ENCODE measurements around the gene CAMTA1. TPM values are rescaled to one million over a fixed set of nuclear protein-coding genes. Genes with fewer than 3 reads are reported as not detected.
"Not testable (repeated sequence)": the region's sequence is repeated elsewhere in the genome, so short reads cannot be mapped to it uniquely, and the experiment has no call there.

CAMTA1 gene
- polyA plus RNA-seq, 1 donor from 2014 or later: 162 TPM

DNA sequence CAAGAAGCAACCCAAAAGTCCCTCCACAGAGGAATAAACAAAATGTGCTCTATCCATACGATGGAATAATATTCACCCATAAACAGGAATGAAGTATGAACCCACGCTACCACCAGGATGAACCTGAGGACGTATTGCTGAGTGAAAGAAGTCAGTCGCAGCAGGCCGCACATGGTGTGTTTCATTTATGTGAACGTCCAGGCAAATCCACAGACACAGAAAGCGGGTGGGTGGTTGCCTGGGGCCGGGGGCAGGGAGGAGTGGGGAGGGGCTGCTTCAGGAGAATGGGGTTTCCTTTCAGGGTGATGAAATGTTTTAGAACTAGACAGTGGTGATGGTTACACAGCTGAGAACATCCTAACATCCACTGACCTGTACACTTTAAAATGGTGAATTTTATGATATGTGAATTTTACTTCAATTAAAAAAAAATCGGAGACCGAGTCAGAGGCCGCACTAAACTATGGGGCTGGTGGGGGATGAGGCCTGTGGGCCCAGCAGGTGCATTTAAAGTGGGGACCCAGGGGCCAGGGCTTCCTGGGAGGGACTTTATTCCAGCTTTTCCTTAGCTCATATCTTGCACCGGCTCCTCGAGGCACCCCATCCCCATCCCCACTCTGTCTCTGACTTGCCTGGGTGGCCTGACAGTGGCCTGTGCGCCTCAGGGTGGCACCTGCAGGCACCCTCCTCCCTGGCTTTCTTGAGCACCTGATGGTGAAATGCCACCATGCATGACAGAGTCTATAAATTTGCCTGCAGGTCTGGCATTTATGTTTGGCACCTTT is 593.3 kb downstream of the CAMTA1 start:
- Histone ChIP-seq H3K9me2 (ENCODE audit: insufficient read depth, low read length) (no peaks in the 10 kb centered on the region), H3K27me3 (ENCODE audit: insufficient read depth, low read depth, low read length) (no peaks in the 10 kb centered on the region), H3K4me2 (ENCODE audit: low read length) (no peak overlapping the region), H3K36me3 (ENCODE audit: insufficient read depth, low read length) (no peaks in the 10 kb centered on the region), H3F3A (ENCODE audit: insufficient read depth, low read length, poor library complexity, severe bottlenecking) (no peaks in the 10 kb centered on the region), H3K27ac (ENCODE audit: low read length) (peak overlapping the region; percentile 57), H2AFZ (ENCODE audit: low read depth, low read length) (no peak overlapping the region), H3K9ac (ENCODE audit: low read length) (peak overlapping the region; percentile 47), H3K4me3 (ENCODE audit: low read length) (no peak overlapping the region), H3K79me2 (replicated peaks; ENCODE audit: insufficient read depth, low read length) (no peaks in the 10 kb centered on the region), H3K9me3 (ENCODE audit: low read length) (no peaks in the 10 kb centered on the region), H4K20me1 (ENCODE audit: insufficient read depth) (no peaks in the 10 kb centered on the region)
- TF ChIP-seq TAF1 (IDR thresholded peaks at IDR 0.05; ENCODE audit: low read depth) (no peak), MXI1 (conservative IDR thresholded peaks at IDR 0.05; ENCODE audit: poor library complexity, severe bottlenecking) (no peak), SMC3 (conservative IDR thresholded peaks at IDR 0.05; ENCODE audit: poor library complexity) (no peak)

- Histone ChIP-seq H3K9me3 (ENCODE audit: low read length) (no peaks in the 10 kb centered on the region), H3K79me2 (replicated peaks; ENCODE audit: insufficient read depth, low read length) (no peaks in the 10 kb centered on the region), H3F3A (ENCODE audit: insufficient read depth, low read length, poor library complexity, severe bottlenecking) (no peaks in the 10 kb centered on the region), H3K9ac (ENCODE audit: low read length) (peak overlapping the region; percentile 47), H2AFZ (ENCODE audit: low read depth, low read length) (peak overlapping the region; percentile 40), H3K27ac (ENCODE audit: low read length) (peak overlapping the region; percentile 57), H4K20me1 (ENCODE audit: insufficient read depth) (no peaks in the 10 kb centered on the region), H3K9me2 (ENCODE audit: insufficient read depth, low read length) (no peaks in the 10 kb centered on the region), H3K27me3 (ENCODE audit: insufficient read depth, low read depth, low read length) (no peaks in the 10 kb centered on the region), H3K36me3 (ENCODE audit: insufficient read depth, low read length) (no peaks in the 10 kb centered on the region), H3K4me3 (ENCODE audit: low read length) (peak overlapping the region; percentile 40), H3K4me2 (ENCODE audit: low read length) (peak overlapping the region; percentile 25)
- TF ChIP-seq MXI1 (conservative IDR thresholded peaks at IDR 0.05; ENCODE audit: poor library complexity, severe bottlenecking) (no peak), EP300 (conservative IDR thresholded peaks at IDR 0.05; ENCODE audit: poor library complexity, severe bottlenecking) (peak; percentile 43), POLR2AphosphoS5 (IDR thresholded peaks at IDR 0.05) (no peak), TAF1 (IDR thresholded peaks at IDR 0.05; ENCODE audit: low read depth) (no peak), EZH2 (IDR thresholded peaks at IDR 0.05; ENCODE audit: borderline replicate concordance, insufficient read depth, low read length, poor library complexity, severe bottlenecking) (no peak), RAD21 (conservative IDR thresholded peaks at IDR 0.05) (no peak), SMC3 (conservative IDR thresholded peaks at IDR 0.05; ENCODE audit: poor library complexity) (peak; percentile 27)
- TF ChIP-seq, protein P1, sequence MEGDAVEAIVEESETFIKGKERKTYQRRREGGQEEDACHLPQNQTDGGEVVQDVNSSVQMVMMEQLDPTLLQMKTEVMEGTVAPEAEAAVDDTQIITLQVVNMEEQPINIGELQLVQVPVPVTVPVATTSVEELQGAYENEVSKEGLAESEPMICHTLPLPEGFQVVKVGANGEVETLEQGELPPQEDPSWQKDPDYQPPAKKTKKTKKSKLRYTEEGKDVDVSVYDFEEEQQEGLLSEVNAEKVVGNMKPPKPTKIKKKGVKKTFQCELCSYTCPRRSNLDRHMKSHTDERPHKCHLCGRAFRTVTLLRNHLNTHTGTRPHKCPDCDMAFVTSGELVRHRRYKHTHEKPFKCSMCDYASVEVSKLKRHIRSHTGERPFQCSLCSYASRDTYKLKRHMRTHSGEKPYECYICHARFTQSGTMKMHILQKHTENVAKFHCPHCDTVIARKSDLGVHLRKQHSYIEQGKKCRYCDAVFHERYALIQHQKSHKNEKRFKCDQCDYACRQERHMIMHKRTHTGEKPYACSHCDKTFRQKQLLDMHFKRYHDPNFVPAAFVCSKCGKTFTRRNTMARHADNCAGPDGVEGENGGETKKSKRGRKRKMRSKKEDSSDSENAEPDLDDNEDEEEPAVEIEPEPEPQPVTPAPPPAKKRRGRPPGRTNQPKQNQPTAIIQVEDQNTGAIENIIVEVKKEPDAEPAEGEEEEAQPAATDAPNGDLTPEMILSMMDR (IDR thresholded peaks at IDR 0.05; ENCODE audit: poor library complexity, severe bottlenecking): no peak
- TF ChIP-seq, protein P2, sequence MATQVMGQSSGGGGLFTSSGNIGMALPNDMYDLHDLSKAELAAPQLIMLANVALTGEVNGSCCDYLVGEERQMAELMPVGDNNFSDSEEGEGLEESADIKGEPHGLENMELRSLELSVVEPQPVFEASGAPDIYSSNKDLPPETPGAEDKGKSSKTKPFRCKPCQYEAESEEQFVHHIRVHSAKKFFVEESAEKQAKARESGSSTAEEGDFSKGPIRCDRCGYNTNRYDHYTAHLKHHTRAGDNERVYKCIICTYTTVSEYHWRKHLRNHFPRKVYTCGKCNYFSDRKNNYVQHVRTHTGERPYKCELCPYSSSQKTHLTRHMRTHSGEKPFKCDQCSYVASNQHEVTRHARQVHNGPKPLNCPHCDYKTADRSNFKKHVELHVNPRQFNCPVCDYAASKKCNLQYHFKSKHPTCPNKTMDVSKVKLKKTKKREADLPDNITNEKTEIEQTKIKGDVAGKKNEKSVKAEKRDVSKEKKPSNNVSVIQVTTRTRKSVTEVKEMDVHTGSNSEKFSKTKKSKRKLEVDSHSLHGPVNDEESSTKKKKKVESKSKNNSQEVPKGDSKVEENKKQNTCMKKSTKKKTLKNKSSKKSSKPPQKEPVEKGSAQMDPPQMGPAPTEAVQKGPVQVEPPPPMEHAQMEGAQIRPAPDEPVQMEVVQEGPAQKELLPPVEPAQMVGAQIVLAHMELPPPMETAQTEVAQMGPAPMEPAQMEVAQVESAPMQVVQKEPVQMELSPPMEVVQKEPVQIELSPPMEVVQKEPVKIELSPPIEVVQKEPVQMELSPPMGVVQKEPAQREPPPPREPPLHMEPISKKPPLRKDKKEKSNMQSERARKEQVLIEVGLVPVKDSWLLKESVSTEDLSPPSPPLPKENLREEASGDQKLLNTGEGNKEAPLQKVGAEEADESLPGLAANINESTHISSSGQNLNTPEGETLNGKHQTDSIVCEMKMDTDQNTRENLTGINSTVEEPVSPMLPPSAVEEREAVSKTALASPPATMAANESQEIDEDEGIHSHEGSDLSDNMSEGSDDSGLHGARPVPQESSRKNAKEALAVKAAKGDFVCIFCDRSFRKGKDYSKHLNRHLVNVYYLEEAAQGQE (IDR thresholded peaks at IDR 0.05; ENCODE audit: borderline replicate concordance): peak; percentile 86
These were observed 594.3 kb downstream of the CAMTA1 start for GRCh38 chr1:7379441-7379971.

GRCh38 chr1:7380068-7380467 is 594.8 kb downstream of the CAMTA1 start:
- Histone ChIP-seq H3K9ac (ENCODE audit: low read length) (peak overlapping the region; percentile 47), H3K27ac (ENCODE audit: low read length) (peak overlapping the region; percentile 57), H3K4me3 (ENCODE audit: low read length) (peak overlapping the region; percentile 40)
- not testable (repeated sequence) for H3K79me2 ChIP-seq (replicated peaks; ENCODE audit: insufficient read depth, low read length); H3K9me2 ChIP-seq (ENCODE audit: insufficient read depth, low read length); H4K20me1 ChIP-seq (ENCODE audit: insufficient read depth); H3K4me2 ChIP-seq (ENCODE audit: low read length); H3F3A ChIP-seq (ENCODE audit: insufficient read depth, low read length, poor library complexity, severe bottlenecking); H3K9me3 ChIP-seq (ENCODE audit: low read length); H3K36me3 ChIP-seq (ENCODE audit: insufficient read depth, low read length); H2AFZ ChIP-seq (ENCODE audit: low read depth, low read length); H3K27me3 ChIP-seq (ENCODE audit: insufficient read depth, low read depth, low read length)

All from neural cell (in vitro differentiated cells).